IMR-90 (cell line): Measurements from ENCODE around the gene FAM149B1. TPM values are rescaled to one million over a fixed set of nuclear protein-coding genes. Genes with fewer than 3 reads are reported as not detected.
A peak's percentile ranks its signal among the peaks of the same experiment; 100 is the strongest.

ENCODE experiments used
- ATAC-seq: fragments of 200-7000 bp; cut with Tn5 transposase; 2 replicates; pipeline ENCODE4 v1.9.1; 2020; ENCODE audit warnings: low read depth, mild to moderate bottlenecking, moderate library complexity
- BruUV-seq: library from RNA; stranded (reverse); fragments of 400-500 nt; replicated peaks from 2 replicates; lab custom pipeline; 2021; lab: Mats Ljungman, UMichigan
- CTCF ChIA-PET: fragments of 300-600 bp; formaldehyde crosslinking; extraction: SDS; loops from one replicate; lab custom pipeline; 2021; ENCODE audit warnings: antibody characterized with exemption; lab: Yijun Ruan, JAX
- POLR2A ChIA-PET: fragments of 300-600 bp; sonication (Branson Sonifier 250); formaldehyde crosslinking; loops from one replicate; lab custom pipeline; 2022; ENCODE audit warnings: antibody characterized with exemption; ENCODE audit not compliant: unreplicated experiment; lab: Charles Lee
- DNase-seq: peaks from one replicate; pipeline ENCODE4 v3.0.0; 2013
- H2AFZ ChIP-seq: replicated peaks from 2 replicates; pipeline ENCODE3; 2013; ENCODE audit warnings: low read length, mild to moderate bottlenecking; ENCODE audit not compliant: poor library complexity
- H2AK5ac ChIP-seq: 2 replicates; pipeline ENCODE4 v1.6.1; 2013; ENCODE audit warnings: low read depth, low read length, inconsistent platforms
- H2AK9ac ChIP-seq: replicated peaks from 2 replicates; pipeline ENCODE3; 2013; ENCODE audit warnings: mild to moderate bottlenecking, low read depth, low read length, moderate library complexity; ENCODE audit not compliant: poor library complexity
- H2BK120ac ChIP-seq: 2 replicates; pipeline ENCODE4 v1.6.1; 2013; ENCODE audit warnings: low read depth, low read length, inconsistent platforms
- H2BK15ac ChIP-seq: 3 replicates; pipeline ENCODE4 v1.6.1; 2013; ENCODE audit warnings: low read depth, low read length, inconsistent platforms
- H2BK20ac ChIP-seq: 2 replicates; pipeline ENCODE4 v1.6.1; 2013; ENCODE audit warnings: low read depth, mild to moderate bottlenecking, inconsistent platforms, low read length, moderate library complexity
- H2BK5ac ChIP-seq: 2 replicates; pipeline ENCODE4 v1.6.1; 2013; ENCODE audit warnings: mild to moderate bottlenecking, low read depth, low read length, inconsistent platforms; ENCODE audit not compliant: poor library complexity, severe bottlenecking
- H3K14ac ChIP-seq: replicated peaks from 2 replicates; pipeline ENCODE4 v1.6.1; 2013; ENCODE audit warnings: low read depth, low read length, inconsistent platforms
- H3K18ac ChIP-seq: 2 replicates; pipeline ENCODE4 v1.6.1; 2013; ENCODE audit warnings: low read depth, low read length, control low read depth
- H3K23ac ChIP-seq: 2 replicates; pipeline ENCODE4 v1.6.1; 2013; ENCODE audit warnings: low read depth, low read length, inconsistent platforms
- H3K27ac ChIP-seq: 2 replicates; pipeline ENCODE4 v1.5.1; 2013; ENCODE audit warnings: mild to moderate bottlenecking, control low read depth, low read length; ENCODE audit not compliant: insufficient read depth
- H3K27me3 ChIP-seq: 2 replicates; pipeline ENCODE4 v1.6.1; 2013; ENCODE audit warnings: low read length; ENCODE audit not compliant: control insufficient read depth, insufficient read depth
- H3K36me3 ChIP-seq: 2 replicates; pipeline ENCODE4 v1.6.1; 2013; ENCODE audit warnings: low read length, mixed read lengths; ENCODE audit not compliant: control insufficient read depth, insufficient read depth
- H3K4ac ChIP-seq: 2 replicates; pipeline ENCODE4 v1.6.1; 2013; ENCODE audit warnings: low read depth, low read length, inconsistent platforms
- H3K4me1 ChIP-seq: 2 replicates; pipeline ENCODE4 v1.6.1; 2013; ENCODE audit warnings: low read length, mixed read lengths; ENCODE audit not compliant: control insufficient read depth, insufficient read depth
- H3K4me2 ChIP-seq: 2 replicates; pipeline ENCODE4 v1.6.1; 2013; ENCODE audit warnings: low read depth, mild to moderate bottlenecking, control low read depth, low read length, moderate library complexity
- H3K4me3 ChIP-seq: 2 replicates; pipeline ENCODE4 v1.5.1; 2013; ENCODE audit warnings: low read depth, mild to moderate bottlenecking, control low read depth, low read length, moderate library complexity; ENCODE audit not compliant: insufficient read depth
- H3K56ac ChIP-seq: 2 replicates; pipeline ENCODE4 v1.6.1; 2013; ENCODE audit warnings: low read length, inconsistent platforms; ENCODE audit not compliant: insufficient read depth; ENCODE audit errors: extremely low read depth
- H3K79me1 ChIP-seq, 2 experiments: 2 replicates each; pipeline ENCODE4 v1.6.1; 2013; ENCODE audit warnings: low read length in 2 of 2, inconsistent platforms in 1 of 2, low read depth in 1 of 2
- H3K9ac ChIP-seq: 2 replicates; pipeline ENCODE4 v1.6.1; 2013; ENCODE audit warnings: low read depth, low read length, control low read depth
- H3K9me1 ChIP-seq: 2 replicates; pipeline ENCODE4 v1.6.1; 2013; ENCODE audit warnings: low read length, inconsistent platforms; ENCODE audit not compliant: insufficient read depth
- H3K9me3 ChIP-seq: 2 replicates; pipeline ENCODE4 v1.6.1; 2013; ENCODE audit warnings: low read length; ENCODE audit not compliant: control insufficient read depth, insufficient read depth
- H4K20me1 ChIP-seq: 2 replicates; pipeline ENCODE4 v1.6.1; 2013; ENCODE audit warnings: low read length, inconsistent platforms; ENCODE audit not compliant: insufficient read depth
- H4K5ac ChIP-seq: 2 replicates; pipeline ENCODE4 v1.6.1; 2013; ENCODE audit warnings: mild to moderate bottlenecking, low read depth, low read length, control low read depth
- H4K8ac ChIP-seq, 2 experiments: 2 replicates each; pipeline ENCODE4 v1.6.1; 2013; ENCODE audit warnings: low read depth in 2 of 2, low read length in 2 of 2, control low read depth in 1 of 2, inconsistent platforms in 1 of 2
- H4K91ac ChIP-seq: 2 replicates; pipeline ENCODE4 v1.6.1; 2013; ENCODE audit warnings: low read depth, low read length, inconsistent platforms; ENCODE audit not compliant: insufficient read depth
- CEBPB ChIP-seq: IDR thresholded peaks from 2 replicates; pipeline ENCODE4 v1.6.1; 2012; ENCODE audit warnings: low read depth, low read length, improper control_type of control experiment
- CHD1 ChIP-seq: IDR thresholded peaks from 2 replicates; pipeline ENCODE4 v1.6.1; 2012; ENCODE audit warnings: low read depth, low read length, improper control_type of control experiment
- USF2 ChIP-seq: fragments of 150-350 bp; IDR thresholded peaks from 2 replicates; pipeline ENCODE4 v1.6.1; 2017; ENCODE audit warnings: mild to moderate bottlenecking, antibody characterized with exemption, low read length, low read depth
- WGBS, 2 experiments: methylation state at CpG; one replicate each; pipeline versions ENCODE4 v1.1.5 to v1.1.7; 2013; ENCODE audit warnings: missing lambda C conversion rate in 2 of 2; ENCODE audit not compliant: insufficient read length in 1 of 2; ENCODE audit errors: extremely low coverage in 2 of 2; 5-methylcytosine and 5-hydroxymethylcytosine counted together
- dilution Hi-C: fragments of 300-500 bp; cut with HindIII; formaldehyde crosslinking; loops from one replicate; pipeline ENCODE4 v1.14.3; 2018; ENCODE audit warnings: low sequenced_read_pairs; ENCODE audit not compliant: unreplicated experiment
- in situ Hi-C: fragments of 300-500 bp; cut with MboI; formaldehyde crosslinking; loops from 3 replicates; pipeline ENCODE4 v1.14.3; 2019; ENCODE audit warnings: low sequenced_read_pairs, inconsistent platforms, mixed read lengths
- intact Hi-C: fragments of 100-400 bp; cut with micrococcal nuclease; formaldehyde crosslinking; loops from 2 replicates; pipeline ENCODE4 v1.10.0; 2022
- polyA plus RNA-seq, 3 experiments: library from polyadenylated mRNA; depleted of rRNA; stranded (reverse); fragments of >200 nt; gene quantifications; 2 replicates each; pipeline ENCODE4 v1.2.3, GENCODE V29; 2012; ENCODE audit warnings: low replicate concordance in 1 of 3
- total RNA-seq: library from RNA; depleted of rRNA; stranded (reverse); fragments of >200 nt; gene quantifications from 2 replicates; pipeline ENCODE4 v1.2.3, GENCODE V29; 2012

The FAM149B1 gene
- total and polyA plus RNA-seq, 2 of the 4 experiments (the other 2 are of a cell fraction), result 21.7 to 28.3 TPM

GRCh38 chr10:73251683-73252444 is 83.9 kb downstream of the FAM149B1 start:
- Histone ChIP-seq H3K4me2 (peak overlapping the region; percentile 94), H3K4ac (peak overlapping the region; percentile 91), H2AFZ (peak overlapping the region; percentile 100), H4K91ac (peak overlapping the region; percentile 89), H2AK5ac (peak overlapping the region; percentile 92), H3K23ac (peak overlapping the region; percentile 67), H3K79me1 (peaks cover 21 to 41% of the 10 kb centered on the region in 2 experiments), H3K36me3 (peaks cover 8% of the 10 kb centered on the region), H4K20me1 (no peaks in the 10 kb centered on the region), H2AK9ac (peak overlapping the region; percentile 85), H2BK5ac (peak overlapping the region; percentile 94), H3K18ac (peak overlapping the region; percentile 7; the same call in 1 of the 2 replicates), H3K27me3 (no peaks in the 10 kb centered on the region), H3K4me1 (peaks cover 8% of the 10 kb centered on the region), H3K4me3 (peak overlapping the region; percentile 54), H3K9me3 (no peaks in the 10 kb centered on the region), H2BK120ac (peak overlapping the region; percentile 50; the same call in 1 of the 2 replicates), H2BK20ac (no peak overlapping the region; the same call in 1 of the 2 replicates), H4K5ac (peak overlapping the region; percentile 73), H4K8ac (peak overlapping the region; percentile 88 to 96), H3K56ac (peak overlapping the region; percentile 96), H2BK15ac (no peak overlapping the region), H3K14ac (peak overlapping the region; percentile 99), H3K27ac (peak overlapping the region; percentile 93), H3K9me1 (0 out of 2 replicates have a peak, but pooled peaks cover 3% of the 10 kb centered on the region), H3K9ac (peak overlapping the region; percentile 88)
- in situ Hi-C loops, result loop anchor here (25.0 kb wide), 1 partner anchor 385 kb away; the partner anchor contains the start of gene MYOZ1
- dilution Hi-C loops, result no loop called here
- BruUV-seq, result TSS peak; percentile 6
- POLR2A ChIA-PET, result no interaction called here
- DNase-seq (no peak), ATAC-seq (peak; percentile 72)
- intact Hi-C loops, result loop anchor here (1.0 to 10.0 kb wide), 2 partner anchors 108 to 243 kb away; partner anchors contain the start of gene PPP3CB
- WGBS, 2 experiments, result 23% methylated on average over 17 of the region's 23 CpGs; no CpG with 5 or more reads in 1 of the 2 experiments
- peak; percentile 53; the same call in 1 of the 2 replicates for TF ChIP-seq CEBPB
- peak; percentile 70; the same call in 1 of the 2 replicates for TF ChIP-seq USF2
- TF ChIP-seq CHD1, result no peak
- CTCF ChIA-PET, result interaction anchor here (0.6 kb wide), 1 partner anchor 141 kb away, joined by 3 read pairs; no protein-coding TSS in a partner anchor
